IMR-90 (cell line): Measurements from ENCODE around the gene SAG. TPM values are rescaled to one million over a fixed set of nuclear protein-coding genes. Genes with fewer than 3 reads are reported as not detected.

Source experiments
- ATAC-seq: fragments of 200-7000 bp; cut with Tn5 transposase; 2 replicates; pipeline ENCODE4 v1.9.1; 2020; ENCODE audit warnings: low read depth, mild to moderate bottlenecking, moderate library complexity
- BruUV-seq: library from RNA; stranded (reverse); fragments of 400-500 nt; replicated peaks from 2 replicates; lab custom pipeline; 2021; lab: Mats Ljungman, UMichigan
- CTCF ChIA-PET: fragments of 300-600 bp; formaldehyde crosslinking; extraction: SDS; loops from one replicate; lab custom pipeline; 2021; ENCODE audit warnings: antibody characterized with exemption; lab: Yijun Ruan, JAX
- POLR2A ChIA-PET: fragments of 300-600 bp; sonication (Branson Sonifier 250); formaldehyde crosslinking; loops from one replicate; lab custom pipeline; 2022; ENCODE audit warnings: antibody characterized with exemption; ENCODE audit not compliant: unreplicated experiment; lab: Charles Lee
- DNase-seq: peaks from one replicate; pipeline ENCODE4 v3.0.0; 2013
- H2AFZ ChIP-seq: replicated peaks from 2 replicates; pipeline ENCODE3; 2013; ENCODE audit warnings: low read length, mild to moderate bottlenecking; ENCODE audit not compliant: poor library complexity
- H2AK5ac ChIP-seq: 2 replicates; pipeline ENCODE4 v1.6.1; 2013; ENCODE audit warnings: low read depth, low read length, inconsistent platforms
- H2AK9ac ChIP-seq: replicated peaks from 2 replicates; pipeline ENCODE3; 2013; ENCODE audit warnings: mild to moderate bottlenecking, low read depth, low read length, moderate library complexity; ENCODE audit not compliant: poor library complexity
- H2BK120ac ChIP-seq: 2 replicates; pipeline ENCODE4 v1.6.1; 2013; ENCODE audit warnings: low read depth, low read length, inconsistent platforms
- H2BK15ac ChIP-seq: 3 replicates; pipeline ENCODE4 v1.6.1; 2013; ENCODE audit warnings: low read depth, low read length, inconsistent platforms
- H2BK20ac ChIP-seq: 2 replicates; pipeline ENCODE4 v1.6.1; 2013; ENCODE audit warnings: low read depth, mild to moderate bottlenecking, inconsistent platforms, low read length, moderate library complexity
- H2BK5ac ChIP-seq: 2 replicates; pipeline ENCODE4 v1.6.1; 2013; ENCODE audit warnings: mild to moderate bottlenecking, low read depth, low read length, inconsistent platforms; ENCODE audit not compliant: poor library complexity, severe bottlenecking
- H3K14ac ChIP-seq: replicated peaks from 2 replicates; pipeline ENCODE4 v1.6.1; 2013; ENCODE audit warnings: low read depth, low read length, inconsistent platforms
- H3K18ac ChIP-seq: 2 replicates; pipeline ENCODE4 v1.6.1; 2013; ENCODE audit warnings: low read depth, low read length, control low read depth
- H3K23ac ChIP-seq: 2 replicates; pipeline ENCODE4 v1.6.1; 2013; ENCODE audit warnings: low read depth, low read length, inconsistent platforms
- H3K27ac ChIP-seq: 2 replicates; pipeline ENCODE4 v1.5.1; 2013; ENCODE audit warnings: mild to moderate bottlenecking, control low read depth, low read length; ENCODE audit not compliant: insufficient read depth
- H3K27me3 ChIP-seq: 2 replicates; pipeline ENCODE4 v1.6.1; 2013; ENCODE audit warnings: low read length; ENCODE audit not compliant: control insufficient read depth, insufficient read depth
- H3K36me3 ChIP-seq: 2 replicates; pipeline ENCODE4 v1.6.1; 2013; ENCODE audit warnings: low read length, mixed read lengths; ENCODE audit not compliant: control insufficient read depth, insufficient read depth
- H3K4ac ChIP-seq: 2 replicates; pipeline ENCODE4 v1.6.1; 2013; ENCODE audit warnings: low read depth, low read length, inconsistent platforms
- H3K4me1 ChIP-seq: 2 replicates; pipeline ENCODE4 v1.6.1; 2013; ENCODE audit warnings: low read length, mixed read lengths; ENCODE audit not compliant: control insufficient read depth, insufficient read depth
- H3K4me2 ChIP-seq: 2 replicates; pipeline ENCODE4 v1.6.1; 2013; ENCODE audit warnings: low read depth, mild to moderate bottlenecking, control low read depth, low read length, moderate library complexity
- H3K4me3 ChIP-seq: 2 replicates; pipeline ENCODE4 v1.5.1; 2013; ENCODE audit warnings: low read depth, mild to moderate bottlenecking, control low read depth, low read length, moderate library complexity; ENCODE audit not compliant: insufficient read depth
- H3K56ac ChIP-seq: 2 replicates; pipeline ENCODE4 v1.6.1; 2013; ENCODE audit warnings: low read length, inconsistent platforms; ENCODE audit not compliant: insufficient read depth; ENCODE audit errors: extremely low read depth
- H3K79me1 ChIP-seq, 2 experiments: 2 replicates each; pipeline ENCODE4 v1.6.1; 2013; ENCODE audit warnings: low read length in 2 of 2, inconsistent platforms in 1 of 2, low read depth in 1 of 2
- H3K9ac ChIP-seq: 2 replicates; pipeline ENCODE4 v1.6.1; 2013; ENCODE audit warnings: low read depth, low read length, control low read depth
- H3K9me1 ChIP-seq: 2 replicates; pipeline ENCODE4 v1.6.1; 2013; ENCODE audit warnings: low read length, inconsistent platforms; ENCODE audit not compliant: insufficient read depth
- H3K9me3 ChIP-seq: 2 replicates; pipeline ENCODE4 v1.6.1; 2013; ENCODE audit warnings: low read length; ENCODE audit not compliant: control insufficient read depth, insufficient read depth
- H4K20me1 ChIP-seq: 2 replicates; pipeline ENCODE4 v1.6.1; 2013; ENCODE audit warnings: low read length, inconsistent platforms; ENCODE audit not compliant: insufficient read depth
- H4K5ac ChIP-seq: 2 replicates; pipeline ENCODE4 v1.6.1; 2013; ENCODE audit warnings: mild to moderate bottlenecking, low read depth, low read length, control low read depth
- H4K8ac ChIP-seq, 2 experiments: 2 replicates each; pipeline ENCODE4 v1.6.1; 2013; ENCODE audit warnings: low read depth in 2 of 2, low read length in 2 of 2, control low read depth in 1 of 2, inconsistent platforms in 1 of 2
- H4K91ac ChIP-seq: 2 replicates; pipeline ENCODE4 v1.6.1; 2013; ENCODE audit warnings: low read depth, low read length, inconsistent platforms; ENCODE audit not compliant: insufficient read depth
- BHLHE40 ChIP-seq: fragments of 150-350 bp; IDR thresholded peaks from 2 replicates; pipeline ENCODE4 v1.6.1; 2016; ENCODE audit warnings: mild to moderate bottlenecking, low read depth, low read length
- CEBPB ChIP-seq: IDR thresholded peaks from 2 replicates; pipeline ENCODE4 v1.6.1; 2012; ENCODE audit warnings: low read depth, low read length, improper control_type of control experiment
- CHD1 ChIP-seq: IDR thresholded peaks from 2 replicates; pipeline ENCODE4 v1.6.1; 2012; ENCODE audit warnings: low read depth, low read length, improper control_type of control experiment
- FOS ChIP-seq: fragments of 150-350 bp; IDR thresholded peaks from 2 replicates; pipeline ENCODE4 v1.6.1; 2016; ENCODE audit warnings: low read depth, low read length
- MAFK ChIP-seq: IDR thresholded peaks from 2 replicates; pipeline ENCODE4 v1.6.1; 2012; ENCODE audit warnings: low read depth, low read length, improper control_type of control experiment
- MAZ ChIP-seq: IDR thresholded peaks from 2 replicates; pipeline ENCODE4 v1.6.1; 2012; ENCODE audit warnings: low read depth, mild to moderate bottlenecking, low read length, improper control_type of control experiment, moderate library complexity, borderline replicate concordance
- MXI1 ChIP-seq: IDR thresholded peaks from 2 replicates; pipeline ENCODE4 v1.6.1; 2012; ENCODE audit warnings: low read depth, mild to moderate bottlenecking, low read length, moderate library complexity, borderline replicate concordance
- POLR2A ChIP-seq: IDR thresholded peaks from 2 replicates; pipeline ENCODE4 v1.6.1; 2012; ENCODE audit warnings: mild to moderate bottlenecking, low read depth, low read length
- RAD21 ChIP-seq: IDR thresholded peaks from 2 replicates; pipeline ENCODE4 v1.6.1; 2012; ENCODE audit warnings: low read length, improper control_type of control experiment
- RCOR1 ChIP-seq: IDR thresholded peaks from 2 replicates; pipeline ENCODE4 v1.6.1; 2012; ENCODE audit warnings: mild to moderate bottlenecking, low read length, improper control_type of control experiment; ENCODE audit not compliant: insufficient replicate concordance
- SMC3 ChIP-seq: fragments of 150-350 bp; IDR thresholded peaks from 2 replicates; pipeline ENCODE4 v1.6.1; 2016; ENCODE audit warnings: low read depth, mild to moderate bottlenecking, antibody characterized with exemption, low read length, moderate library complexity
- WGBS, 2 experiments: methylation state at CpG; one replicate each; pipeline versions ENCODE4 v1.1.5 to v1.1.7; 2013; ENCODE audit warnings: missing lambda C conversion rate in 2 of 2; ENCODE audit not compliant: insufficient read length in 1 of 2; ENCODE audit errors: extremely low coverage in 2 of 2; 5-methylcytosine and 5-hydroxymethylcytosine counted together
- dilution Hi-C: fragments of 300-500 bp; cut with HindIII; formaldehyde crosslinking; loops from one replicate; pipeline ENCODE4 v1.14.3; 2018; ENCODE audit warnings: low sequenced_read_pairs; ENCODE audit not compliant: unreplicated experiment
- in situ Hi-C: fragments of 300-500 bp; cut with MboI; formaldehyde crosslinking; loops from 3 replicates; pipeline ENCODE4 v1.14.3; 2019; ENCODE audit warnings: low sequenced_read_pairs, inconsistent platforms, mixed read lengths
- intact Hi-C: fragments of 100-400 bp; cut with micrococcal nuclease; formaldehyde crosslinking; loops from 2 replicates; pipeline ENCODE4 v1.10.0; 2022
- polyA plus RNA-seq, 3 experiments: library from polyadenylated mRNA; depleted of rRNA; stranded (reverse); fragments of >200 nt; gene quantifications; 2 replicates each; pipeline ENCODE4 v1.2.3, GENCODE V29; 2012; ENCODE audit warnings: low replicate concordance in 1 of 3
- total RNA-seq: library from RNA; depleted of rRNA; stranded (reverse); fragments of >200 nt; gene quantifications from 2 replicates; pipeline ENCODE4 v1.2.3, GENCODE V29; 2012
- TF ChIP-seq, protein P1 (sequence below): fragments of 150-350 bp; IDR thresholded peaks from 2 replicates; pipeline ENCODE4 v1.6.1; 2016; ENCODE audit warnings: low read depth, mild to moderate bottlenecking, low read length, moderate library complexity, borderline replicate concordance
- TF ChIP-seq, protein P2 (sequence below): fragments of 150-350 bp; IDR thresholded peaks from 2 replicates; pipeline ENCODE4 v1.6.1; 2017; ENCODE audit warnings: mild to moderate bottlenecking, antibody characterized with exemption, low read length, low read depth

The SAG gene
- total and polyA plus RNA-seq, 2 of the 4 experiments (the other 2 are of a cell fraction) = not detected

DNA sequence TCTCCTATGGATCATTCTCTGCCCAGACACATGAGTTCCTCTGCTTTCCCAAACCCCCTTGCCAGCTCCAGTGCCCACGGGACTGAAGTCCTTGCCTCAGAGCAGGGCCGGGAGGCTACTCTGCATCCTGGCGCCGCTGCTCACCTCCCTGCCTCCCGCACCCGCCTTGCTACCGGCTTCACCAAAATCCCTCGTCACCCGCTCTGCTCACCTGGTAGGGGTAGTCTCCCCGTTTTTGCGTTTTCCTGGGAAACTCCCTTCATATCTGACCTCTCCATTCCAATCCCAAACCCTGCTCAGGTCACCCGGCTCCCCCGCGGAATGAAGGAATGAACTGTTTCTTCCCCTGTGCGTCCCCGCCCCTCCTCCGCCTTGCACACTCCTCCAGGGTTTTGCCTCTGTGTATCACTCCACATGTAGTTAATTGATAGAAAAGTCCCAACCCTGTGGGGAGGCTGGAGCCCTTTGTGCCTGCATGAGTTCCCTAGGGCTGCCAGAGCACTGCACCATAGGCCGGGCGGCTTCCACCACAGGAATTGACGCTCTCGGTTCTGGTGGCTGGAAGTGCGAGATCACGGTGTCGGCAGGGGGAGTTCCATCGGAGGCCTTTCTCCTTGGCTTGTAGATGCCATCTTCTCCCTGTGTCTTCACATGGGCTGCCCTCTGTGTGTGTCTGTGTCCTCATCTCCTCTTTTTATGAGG, 44.7 kb downstream of the SAG start (continued):
- TF ChIP-seq SMC3 = no peak

DNA sequence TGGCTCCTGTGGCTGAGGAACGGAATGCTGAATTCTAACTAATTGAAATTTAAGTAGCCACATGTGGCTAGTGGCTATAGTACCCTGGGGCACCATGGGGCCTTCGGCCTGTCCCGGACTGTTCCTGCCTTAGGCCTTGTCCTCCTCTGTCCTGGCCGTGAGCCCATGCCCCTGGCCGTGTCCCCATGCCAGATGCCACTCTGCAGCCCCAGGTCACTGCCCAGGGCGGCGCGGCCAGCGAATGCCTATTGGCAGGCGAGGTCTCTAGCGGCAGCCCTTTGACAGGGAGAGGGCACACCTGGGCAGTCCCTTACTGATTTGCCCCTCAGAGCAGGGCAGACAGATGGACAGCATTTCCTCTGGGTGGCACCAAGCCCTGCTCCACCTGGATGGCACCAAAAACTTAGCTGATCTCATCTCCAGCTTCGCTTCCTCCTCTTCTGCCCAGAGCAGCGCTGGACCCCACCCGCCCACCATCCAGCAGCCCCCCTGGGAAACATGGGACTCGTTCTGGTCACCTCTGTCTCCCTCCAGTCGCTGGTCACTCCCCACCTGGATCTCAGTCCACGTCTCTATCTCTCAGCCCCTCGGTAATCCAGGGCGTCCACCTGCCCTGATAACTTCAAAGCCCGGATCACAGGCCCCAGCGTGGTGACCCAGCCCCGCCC, 45.6 kb downstream of the SAG start:
- Histone ChIP-seq H3K14ac (no peak overlapping the region), H3K56ac (no peak overlapping the region), H3K9me1 (peaks cover 10% of the 10 kb centered on the region), H3K27ac (no peak overlapping the region), H3K9ac (no peak overlapping the region), H3K79me1 (peaks cover 16 to 28% of the 10 kb centered on the region in 2 experiments), H4K20me1 (peaks cover 14% of the 10 kb centered on the region; the same call in 1 of the 2 replicates), H2BK20ac (0 out of 2 replicates have a peak overlapping the region, but pooled peaks have one; percentile 30), H2AK5ac (0 out of 2 replicates have a peak overlapping the region, but pooled peaks have one; percentile 31), H3K9me3 (no peaks in the 10 kb centered on the region), H4K91ac (0 out of 2 replicates have a peak overlapping the region, but pooled peaks have one; percentile 96), H3K36me3 (no peaks in the 10 kb centered on the region), H3K4me3 (no peak overlapping the region), H2AFZ (peak overlapping the region; percentile 96), H2BK120ac (0 out of 2 replicates have a peak overlapping the region, but pooled peaks have one; percentile 85), H3K4me2 (no peak overlapping the region; the same call in 1 of the 2 replicates), H2BK15ac (no peak overlapping the region), H2BK5ac (no peak overlapping the region), H4K5ac (no peak overlapping the region), H3K23ac (no peak overlapping the region), H3K4ac (peak overlapping the region; percentile 92; the same call in 1 of the 2 replicates), H3K18ac (no peak overlapping the region; the same call in 1 of the 2 replicates), H4K8ac (peak overlapping the region; percentile 82 to 99; a peak in 2 of 4 replicates), H3K27me3 (peaks cover 9% of the 10 kb centered on the region; the same call in 1 of the 2 replicates), H2AK9ac (peak overlapping the region; percentile 91), H3K4me1 (peaks cover 8% of the 10 kb centered on the region)
- in situ Hi-C loops = loop anchor here (5.0 kb wide), 1 partner anchor 94 kb away; no protein-coding TSS in a partner anchor
- ATAC-seq = no peak
- POLR2A ChIA-PET = no interaction called here
- dilution Hi-C loops = no loop called here
- BruUV-seq = no TSS peak
- 84% methylated on average over 15 of the region's 22 CpGs; no CpG with 5 or more reads in 1 of the 2 experiments for whole genome bisulfite sequencing, 2 experiments
- no peak for DNase-seq
- CTCF ChIA-PET = no interaction called here
- intact Hi-C loops = no loop called here
- TF ChIP-seq FOS (no peak), RCOR1 (no peak), CEBPB (no peak), RAD21 (no peak), MXI1 (no peak), MAZ (no peak), POLR2A (no peak), BHLHE40 (no peak), CHD1 (no peak), MAFK (no peak)
- TF ChIP-seq, protein P1, sequence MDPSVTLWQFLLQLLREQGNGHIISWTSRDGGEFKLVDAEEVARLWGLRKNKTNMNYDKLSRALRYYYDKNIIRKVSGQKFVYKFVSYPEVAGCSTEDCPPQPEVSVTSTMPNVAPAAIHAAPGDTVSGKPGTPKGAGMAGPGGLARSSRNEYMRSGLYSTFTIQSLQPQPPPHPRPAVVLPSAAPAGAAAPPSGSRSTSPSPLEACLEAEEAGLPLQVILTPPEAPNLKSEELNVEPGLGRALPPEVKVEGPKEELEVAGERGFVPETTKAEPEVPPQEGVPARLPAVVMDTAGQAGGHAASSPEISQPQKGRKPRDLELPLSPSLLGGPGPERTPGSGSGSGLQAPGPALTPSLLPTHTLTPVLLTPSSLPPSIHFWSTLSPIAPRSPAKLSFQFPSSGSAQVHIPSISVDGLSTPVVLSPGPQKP = no peak
- TF ChIP-seq, protein P2, sequence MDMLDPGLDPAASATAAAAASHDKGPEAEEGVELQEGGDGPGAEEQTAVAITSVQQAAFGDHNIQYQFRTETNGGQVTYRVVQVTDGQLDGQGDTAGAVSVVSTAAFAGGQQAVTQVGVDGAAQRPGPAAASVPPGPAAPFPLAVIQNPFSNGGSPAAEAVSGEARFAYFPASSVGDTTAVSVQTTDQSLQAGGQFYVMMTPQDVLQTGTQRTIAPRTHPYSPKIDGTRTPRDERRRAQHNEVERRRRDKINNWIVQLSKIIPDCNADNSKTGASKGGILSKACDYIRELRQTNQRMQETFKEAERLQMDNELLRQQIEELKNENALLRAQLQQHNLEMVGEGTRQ = no peak
